Measurements from ENCODE around the gene USP3. TPM values are rescaled to one million over a fixed set of nuclear protein-coding genes. Genes with fewer than 3 reads are reported as not detected.

Gene USP3
- total and polyA plus RNA-seq, 2 of the 13 experiments (the other 11 are each of a cell fraction or from before 2014, with no cell fraction given) = 14.3 to 61.2 TPM

DNA sequence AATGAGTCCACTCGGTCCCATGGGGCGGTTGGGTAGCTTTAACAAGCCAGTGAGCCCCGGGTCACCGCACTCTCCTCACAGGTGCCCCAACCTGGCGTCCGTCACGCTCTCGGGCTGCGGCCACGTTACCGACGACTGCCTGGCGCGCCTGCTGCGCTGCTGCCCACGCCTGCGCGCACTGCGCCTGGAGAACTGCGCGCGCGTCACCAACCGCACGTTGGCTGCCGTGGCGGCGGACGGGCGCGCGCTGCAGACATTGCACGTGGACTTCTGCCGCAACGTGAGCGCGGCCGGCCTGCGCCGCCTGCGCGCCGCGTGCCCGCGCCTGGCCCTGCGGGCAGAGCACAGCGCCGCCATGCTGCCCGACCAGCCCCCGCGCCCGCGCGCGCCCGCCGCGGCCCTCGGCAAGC, 96.2 kb downstream of the USP3 start (continued):
- TF ChIP-seq BCLAF1 (IDR thresholded peaks at IDR 0.05) = no peak
- no peak for TF ChIP-seq SRF (IDR thresholded peaks at IDR 0.05; ENCODE audit: low read depth, low read length)
- TF ChIP-seq, protein P1, sequence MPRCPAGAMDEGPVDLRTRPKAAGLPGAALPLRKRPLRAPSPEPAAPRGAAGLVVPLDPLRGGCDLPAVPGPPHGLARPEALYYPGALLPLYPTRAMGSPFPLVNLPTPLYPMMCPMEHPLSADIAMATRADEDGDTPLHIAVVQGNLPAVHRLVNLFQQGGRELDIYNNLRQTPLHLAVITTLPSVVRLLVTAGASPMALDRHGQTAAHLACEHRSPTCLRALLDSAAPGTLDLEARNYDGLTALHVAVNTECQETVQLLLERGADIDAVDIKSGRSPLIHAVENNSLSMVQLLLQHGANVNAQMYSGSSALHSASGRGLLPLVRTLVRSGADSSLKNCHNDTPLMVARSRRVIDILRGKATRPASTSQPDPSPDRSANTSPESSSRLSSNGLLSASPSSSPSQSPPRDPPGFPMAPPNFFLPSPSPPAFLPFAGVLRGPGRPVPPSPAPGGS (CRISPR knock-in tag; IDR thresholded peaks at IDR 0.05) = peak; percentile 38; the same call in 1 of the 2 replicates
- no peak for TF ChIP-seq ZNF570 (CRISPR knock-in tag; IDR thresholded peaks at IDR 0.05; ENCODE audit: borderline replicate concordance)
- no peak for TF ChIP-seq ZNF10 (CRISPR knock-in tag; IDR thresholded peaks at IDR 0.05; ENCODE audit: borderline replicate concordance, low read depth)
- no peak for TF ChIP-seq TCF7L2 (IDR thresholded peaks at IDR 0.05; ENCODE audit: low read depth, low read length)
- TF ChIP-seq ZNF441 (CRISPR knock-in tag; IDR thresholded peaks at IDR 0.05; ENCODE audit: borderline replicate concordance) = peak; percentile 73; the same call in 1 of the 2 replicates
- peak; percentile 76; the same call in 1 of the 2 replicates for TF ChIP-seq ZNF331 (CRISPR knock-in tag; IDR thresholded peaks at IDR 0.05)
- TF ChIP-seq FOXM1 (CRISPR knock-in tag; IDR thresholded peaks at IDR 0.05) = peak; percentile 71; the same call in 1 of the 2 replicates
- TF ChIP-seq, protein P2, sequence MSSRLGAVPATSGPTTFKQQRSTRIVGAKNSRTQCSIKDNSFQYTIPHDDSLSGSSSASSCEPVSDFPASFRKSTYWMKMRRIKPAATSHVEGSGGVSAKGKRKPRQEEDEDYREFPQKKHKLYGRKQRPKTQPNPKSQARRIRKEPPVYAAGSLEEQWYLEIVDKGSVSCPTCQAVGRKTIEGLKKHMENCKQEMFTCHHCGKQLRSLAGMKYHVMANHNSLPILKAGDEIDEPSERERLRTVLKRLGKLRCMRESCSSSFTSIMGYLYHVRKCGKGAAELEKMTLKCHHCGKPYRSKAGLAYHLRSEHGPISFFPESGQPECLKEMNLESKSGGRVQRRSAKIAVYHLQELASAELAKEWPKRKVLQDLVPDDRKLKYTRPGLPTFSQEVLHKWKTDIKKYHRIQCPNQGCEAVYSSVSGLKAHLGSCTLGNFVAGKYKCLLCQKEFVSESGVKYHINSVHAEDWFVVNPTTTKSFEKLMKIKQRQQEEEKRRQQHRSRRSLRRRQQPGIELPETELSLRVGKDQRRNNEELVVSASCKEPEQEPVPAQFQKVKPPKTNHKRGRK (CRISPR knock-in tag; IDR thresholded peaks at IDR 0.05) = no peak
- TF ChIP-seq ZNF773 (CRISPR knock-in tag; IDR thresholded peaks at IDR 0.05; ENCODE audit: borderline replicate concordance) = peak; percentile 66; the same call in 1 of the 2 replicates
- no peak; the same call in 1 of the 2 replicates for TF ChIP-seq HNF4G (IDR thresholded peaks at IDR 0.05; ENCODE audit: borderline replicate concordance, low read depth, low read length)
- TF ChIP-seq HNF4G (CRISPR knock-in tag; IDR thresholded peaks at IDR 0.05; ENCODE audit: borderline replicate concordance, low read depth) = no peak
- TF ChIP-seq NR2F6 (IDR thresholded peaks at IDR 0.05) = no peak
- TF ChIP-seq NR2F6 (CRISPR knock-in tag; IDR thresholded peaks at IDR 0.05) = no peak
- no peak for TF ChIP-seq FOXJ3 (CRISPR knock-in tag; IDR thresholded peaks at IDR 0.05; ENCODE audit: borderline replicate concordance)
- no peak for TF ChIP-seq SMC3 (IDR thresholded peaks at IDR 0.05; ENCODE audit: low read length)
- no peak for TF ChIP-seq REST (IDR thresholded peaks at IDR 0.05; ENCODE audit: borderline replicate concordance in 1 of 2, low read depth in 1 of 2, low read length in 2 of 2)
- no peak for TF ChIP-seq ZFP36 (IDR thresholded peaks at IDR 0.05; ENCODE audit: borderline replicate concordance, low read depth, low read length, partially characterized antibody)

Measured in HepG2 (cell line).